ENCODE results near the gene SV2B.

DNA sequence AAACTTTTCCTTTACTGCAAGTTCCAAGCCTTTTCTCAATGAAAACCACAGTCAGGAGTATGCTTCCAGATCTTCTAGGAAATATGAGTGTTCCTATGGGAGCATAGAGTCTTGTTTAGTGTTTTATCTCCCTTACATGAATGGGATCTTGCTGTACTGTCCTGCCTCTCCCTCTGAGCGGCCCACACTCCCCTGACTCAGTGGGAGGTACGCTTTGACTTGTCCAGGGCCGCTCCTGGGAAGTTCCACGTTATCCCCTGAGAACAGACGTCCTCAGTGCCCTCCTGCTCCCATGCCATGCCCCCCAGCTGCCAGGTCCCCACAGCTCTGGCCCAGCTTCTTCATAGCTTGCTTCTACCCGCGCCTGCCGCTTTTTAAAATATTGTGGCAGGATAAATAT is 48.8 kb upstream of the SV2B start:
- TF ChIP-seq POLR2AphosphoS5 (IDR thresholded peaks at IDR 0.05; ENCODE audit: control insufficient read depth, insufficient read depth, low read depth, low read length) (no peak), ZNF253 (CRISPR knock-in tag; conservative IDR thresholded peaks at IDR 0.05) (no peak), EZH2 (IDR thresholded peaks at IDR 0.05; ENCODE audit: borderline replicate concordance, low read depth, low read length) (no peak), ZNF274 (IDR thresholded peaks at IDR 0.05; ENCODE audit: borderline replicate concordance, low read depth, low read length) (no peak)
- TF ChIP-seq, protein P1, sequence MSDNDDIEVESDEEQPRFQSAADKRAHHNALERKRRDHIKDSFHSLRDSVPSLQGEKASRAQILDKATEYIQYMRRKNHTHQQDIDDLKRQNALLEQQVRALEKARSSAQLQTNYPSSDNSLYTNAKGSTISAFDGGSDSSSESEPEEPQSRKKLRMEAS (CRISPR knock-in tag; IDR thresholded peaks at IDR 0.05): no peak

All from K562 (cell line).